Spleen (tissue), 10 donors: Measurements from ENCODE around the gene MMP1. TPM values are rescaled to one million over a fixed set of nuclear protein-coding genes. Genes with fewer than 3 reads are reported as not detected.

Source experiments
- polyA plus RNA-seq, 3 donors: library from polyadenylated mRNA; stranded (reverse); fragments of 200-250 nt; gene quantifications; one replicate each; pipeline ENCODE4 v1.2.1, GENCODE V29; 2013
- total RNA-seq, 7 donors: library from RNA; depleted of rRNA in 3 of 7; stranded (reverse); fragments of >200 nt in 3 of 7; fragmentation: NEBNext Ultra II Directional in 4 of 7; extraction: Animal tissue kit (Norgen Biotek cat#: 25700) in 4 of 7; gene quantifications; one replicate each; pipeline versions ENCODE4 v1.1.0 to v1.2.1, GENCODE V29; 2016 to 2021
- donor health status: healthy with polysubstance abuse.
- donor health status: DM: no; HTN: no; CAD: no; lungs with moderate emphysema.
- donor health status: DM: no; HTN: no; CAD: no.
- donor health status: Bipolar disorder and iron deficiency.
- donor health status: healthy.
- donor health status: DM: no; HTN: no; CAD: no.
- donor health status: DM: yes; HTN: yes; CAD: no.

The MMP1 gene
- total and polyA plus RNA-seq, 10 donors, result 1.00 to 8.8 (median 2.3) TPM

Other genes starting within 250 kb of the MMP1 start
- gene MMP20, start 172.8 kb downstream of the MMP1 start, total RNA-seq, result not detected
- under 1 TPM in 1 of 3 donors, not detected in 2; 0.11 TPM for gene MMP20, start 172.8 kb downstream of the MMP1 start, polyA plus RNA-seq
- gene MMP27, start 92.4 kb downstream of the MMP1 start, total RNA-seq, result under 1 TPM in 1 of 7 donors, not detected in 6; 0.23 TPM
- gene MMP27, start 92.4 kb downstream of the MMP1 start, polyA plus RNA-seq, result not detected
- 100 to 1,000 TPM in 1 of 7 donors, 10 to 100 TPM in 5, 1 to 10 TPM in 1; 2.2 to 120 (median 25.4) TPM for gene MMP8, start 73.2 kb downstream of the MMP1 start, total RNA-seq
- gene MMP8, start 73.2 kb downstream of the MMP1 start, polyA plus RNA-seq, result 10 to 100 TPM in 1 of 3 donors, 1 to 10 TPM in 1, under 1 TPM in 1; 0.87 to 10.2 (median 7.5) TPM
- gene MMP10, start 17.5 kb downstream of the MMP1 start, total RNA-seq, result under 1 TPM in 3 of 7 donors, not detected in 4; 0.50 to 0.79 (median 0.70) TPM
- under 1 TPM in 2 of 3 donors, not detected in 1; 0.06 to 0.07 TPM for gene MMP10, start 17.5 kb downstream of the MMP1 start, polyA plus RNA-seq
- gene MMP3, start 45.4 kb upstream of the MMP1 start, total RNA-seq, result not detected
- gene MMP3, start 45.4 kb upstream of the MMP1 start, polyA plus RNA-seq, result not detected
- 10 to 100 TPM in 1 of 7 donors, 1 to 10 TPM in 6; 1.7 to 64.9 (median 4.8) TPM for gene MMP12, start 76.8 kb upstream of the MMP1 start, total RNA-seq
- gene MMP12, start 76.8 kb upstream of the MMP1 start, polyA plus RNA-seq, result 1 to 10 TPM in 2 of 3 donors, under 1 TPM in 1; 0.52 to 8.1 (median 1.7) TPM
- not detected for gene MMP13, start 157.6 kb upstream of the MMP1 start, total RNA-seq
- not detected for gene MMP13, start 157.6 kb upstream of the MMP1 start, polyA plus RNA-seq